ENCODE measurements around the gene PZP.

GRCh38 chr12:9127484-9127883 is 80.7 kb downstream of the PZP start:
- TF ChIP-seq CTCF (IDR thresholded peaks at IDR 0.05) (no peak), ZFX (IDR thresholded peaks at IDR 0.05; ENCODE audit: borderline replicate concordance) (no peak)

All from 22Rv1 (cell line).